Neuronal stem cell (in vitro differentiated cells): Measurements from ENCODE around the gene PTPRU.

Source experiments
- DNase-seq: peaks from one replicate; pipeline ENCODE4 v3.0.0-alpha.2; 2013; ENCODE audit warnings: low spot score
- H2AFZ ChIP-seq: one replicate; pipeline ENCODE4 v1.6.1; 2013; ENCODE audit warnings: mild to moderate bottlenecking, low read length, inconsistent platforms
- H2AK5ac ChIP-seq: 2 replicates; pipeline ENCODE4 v1.6.1; 2013; ENCODE audit warnings: low read depth, mild to moderate bottlenecking, inconsistent platforms, low read length, moderate library complexity, mixed read lengths
- H2BK120ac ChIP-seq: 2 replicates; pipeline ENCODE4 v1.6.1; 2013; ENCODE audit warnings: low read depth, mild to moderate bottlenecking, inconsistent platforms, low read length, moderate library complexity, mixed read lengths
- H2BK12ac ChIP-seq: one replicate; pipeline ENCODE4 v1.6.1; 2013; ENCODE audit warnings: low read length, inconsistent platforms
- H2BK15ac ChIP-seq: 2 replicates; pipeline ENCODE4 v1.6.1; 2013; ENCODE audit warnings: mild to moderate bottlenecking, low read length, inconsistent platforms, mixed read lengths
- H2BK5ac ChIP-seq: one replicate; pipeline ENCODE4 v1.6.1; 2013; ENCODE audit warnings: inconsistent platforms, mild to moderate bottlenecking, low read length, moderate library complexity
- H3K14ac ChIP-seq: one replicate; pipeline ENCODE4 v1.6.1; 2013; ENCODE audit warnings: low read length, inconsistent platforms
- H3K18ac ChIP-seq: 2 replicates; pipeline ENCODE4 v1.6.1; 2013; ENCODE audit warnings: low read length, inconsistent platforms
- H3K23ac ChIP-seq: 2 replicates; pipeline ENCODE4 v1.6.1; 2013; ENCODE audit warnings: low read depth, mild to moderate bottlenecking, mixed read lengths, low read length, inconsistent platforms; ENCODE audit not compliant: poor library complexity
- H3K27ac ChIP-seq: replicated peaks from 3 replicates; pipeline ENCODE4 v1.5.1; 2013; ENCODE audit warnings: low read length, inconsistent platforms
- H3K27me3 ChIP-seq, 3 experiments: 2 replicates each; pipeline ENCODE4 v1.6.1; 2013; ENCODE audit warnings: low read length in 3 of 3, mild to moderate bottlenecking in 2 of 3, inconsistent platforms in 1 of 3, low read depth in 1 of 3, mixed read lengths in 1 of 3, moderate library complexity in 1 of 3; ENCODE audit not compliant: control insufficient read depth in 3 of 3, insufficient read depth in 3 of 3
- H3K36me3 ChIP-seq, 2 donors: replicated peaks in 1 of 2; 2 replicates each; pipeline ENCODE4 v1.6.1; 2013; ENCODE audit warnings: low read length in 2 of 2; ENCODE audit not compliant: control insufficient read depth in 2 of 2, insufficient read depth in 2 of 2
- H3K4ac ChIP-seq: 2 replicates; pipeline ENCODE4 v1.6.1; 2013; ENCODE audit warnings: inconsistent platforms, mild to moderate bottlenecking, low read length, moderate library complexity
- H3K4me1 ChIP-seq, 2 donors: 1 replicate in 1 of 2; 2 replicates in 1 of 2; pipeline ENCODE4 v1.6.1; 2013; ENCODE audit warnings: low read length in 2 of 2, low read depth in 1 of 2; ENCODE audit not compliant: control insufficient read depth in 2 of 2, insufficient read depth in 1 of 2
- H3K4me2 ChIP-seq: one replicate; pipeline ENCODE4 v1.6.1; 2013; ENCODE audit warnings: mild to moderate bottlenecking, low read length, inconsistent platforms; ENCODE audit not compliant: insufficient read depth, poor library complexity, severe bottlenecking
- H3K4me3 ChIP-seq, 2 donors: 2 replicates each; pipeline ENCODE4 v1.5.1; 2013; ENCODE audit warnings: low read length in 2 of 2, mild to moderate bottlenecking in 2 of 2, inconsistent platforms in 1 of 2, moderate library complexity in 1 of 2
- H3K79me1 ChIP-seq: one replicate; pipeline ENCODE4 v1.6.1; 2013; ENCODE audit warnings: low read depth, mild to moderate bottlenecking, inconsistent platforms, low read length, moderate library complexity
- H3K9ac ChIP-seq: one replicate; pipeline ENCODE4 v1.6.1; 2013; ENCODE audit warnings: mild to moderate bottlenecking, low read depth, low read length, inconsistent platforms; ENCODE audit not compliant: poor library complexity
- H3K9me3 ChIP-seq, 2 donors: replicated peaks in 1 of 2; 2 replicates each; pipeline versions ENCODE3 to v1.6.1; 2013; ENCODE audit warnings: low read length in 2 of 2, mild to moderate bottlenecking in 2 of 2, inconsistent platforms in 1 of 2, low read depth in 1 of 2, mixed read lengths in 1 of 2, moderate library complexity in 1 of 2; ENCODE audit not compliant: control insufficient read depth in 2 of 2, insufficient read depth in 1 of 2
- H4K8ac ChIP-seq: one replicate; pipeline ENCODE4 v1.6.1; 2013; ENCODE audit warnings: low read depth, mild to moderate bottlenecking, inconsistent platforms, low read length, moderate library complexity
- H4K91ac ChIP-seq: one replicate; pipeline ENCODE4 v1.6.1; 2013; ENCODE audit warnings: low read length, low read depth, mild to moderate bottlenecking, inconsistent platforms; ENCODE audit not compliant: poor library complexity
- WGBS, 2 donors: extraction: QIAGEN DNeasy Blood & Tissue Kit; methylation state at CpG; one replicate each; pipeline ENCODE4 v1.1.7; 2013; ENCODE audit warnings: missing lambda C conversion rate in 2 of 2, mixed read lengths in 1 of 2; ENCODE audit not compliant: insufficient read length in 2 of 2, insufficient replicate concordance in 1 of 2; ENCODE audit errors: extremely low coverage in 2 of 2; 5-methylcytosine and 5-hydroxymethylcytosine counted together

PTPRU gene

DNA sequence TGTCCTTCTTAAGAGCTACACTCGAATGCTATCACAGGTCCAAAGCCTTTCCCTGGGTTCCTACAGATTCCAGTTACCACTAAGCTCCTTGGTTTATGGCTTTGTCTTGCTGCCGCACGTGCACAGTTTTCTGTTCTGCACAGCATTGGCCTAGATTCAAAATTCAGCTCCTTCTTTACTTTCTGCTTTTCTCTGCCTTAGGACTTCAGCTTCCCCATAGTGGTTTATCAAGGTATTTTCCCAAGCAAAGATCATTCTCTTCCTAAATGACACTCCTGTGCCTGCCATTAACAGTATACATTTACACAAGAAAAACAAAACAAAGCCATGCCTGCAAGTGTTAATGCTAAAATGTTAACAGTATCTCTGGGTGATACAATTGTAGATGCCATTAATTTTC, 41.8 kb downstream of the PTPRU start:
- Histone ChIP-seq H3K9me3 (peaks cover 0 to 3% of the 10 kb centered on the region in 2 donors), H2AK5ac (no peak overlapping the region), H3K36me3 (peaks cover 0 to 5% of the 10 kb centered on the region in 2 donors), H2AFZ (no peak overlapping the region), H2BK15ac (no peak overlapping the region), H3K27ac (no peak overlapping the region), H3K4me2 (no peak overlapping the region), H4K91ac (no peak overlapping the region), H2BK120ac (no peak overlapping the region), H3K23ac (no peak overlapping the region), H3K18ac (no peak overlapping the region), H3K27me3 (no peaks in the 10 kb centered on the region), H3K79me1 (no peaks in the 10 kb centered on the region), H2BK12ac (no peak overlapping the region), H2BK5ac (no peak overlapping the region), H3K4me1 (peaks cover 0 to 14% of the 10 kb centered on the region in 2 donors), H3K4me3 (no peak overlapping the region), H4K8ac (no peak overlapping the region), H3K14ac (no peak overlapping the region), H3K4ac (no peak overlapping the region), H3K9ac (no peak overlapping the region)
- no CpG with 5 or more reads among the region's 3 CpGs for WGBS, 2 donors
- no peak for DNase-seq

DNA sequence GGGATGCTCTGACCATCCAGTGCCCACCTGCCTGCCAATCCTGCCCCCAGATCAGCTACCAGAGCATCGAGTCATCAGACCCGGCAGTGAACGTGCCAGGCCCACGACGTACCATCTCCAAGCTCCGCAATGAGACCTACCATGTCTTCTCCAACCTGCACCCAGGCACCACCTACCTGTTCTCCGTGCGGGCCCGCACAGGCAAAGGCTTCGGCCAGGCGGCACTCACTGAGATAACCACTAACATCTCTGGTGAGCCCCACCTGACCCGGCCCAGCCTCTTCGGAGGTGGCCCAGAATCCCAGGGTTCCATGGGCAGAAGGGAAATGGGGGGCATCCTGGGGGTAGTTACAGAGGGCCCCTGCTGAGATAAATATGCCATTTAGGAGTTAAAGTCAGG, 43.1 kb downstream of the PTPRU start:
- Histone ChIP-seq H4K91ac (peak overlapping the region; percentile 41), H3K9ac (no peak overlapping the region), H3K14ac (peak overlapping the region; percentile 50)

DNA sequence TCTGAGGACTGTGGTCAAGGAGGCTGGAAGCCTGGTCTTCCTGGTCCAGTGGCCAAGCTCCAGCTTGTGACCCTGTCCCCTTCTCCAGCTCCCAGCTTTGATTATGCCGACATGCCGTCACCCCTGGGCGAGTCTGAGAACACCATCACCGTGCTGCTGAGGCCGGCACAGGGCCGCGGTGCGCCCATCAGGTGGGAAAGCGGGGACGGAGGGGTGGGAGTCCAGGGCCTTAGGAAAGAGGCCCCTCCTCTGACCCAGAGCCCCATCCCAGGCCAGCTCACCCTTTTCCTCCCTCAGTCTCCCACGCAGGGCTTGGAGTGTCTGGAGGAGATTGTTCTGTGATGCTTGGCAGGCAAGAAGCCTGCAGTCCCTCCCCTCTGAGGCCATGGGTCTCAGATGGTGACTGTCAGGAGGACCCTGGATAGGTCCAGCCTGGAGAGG, 43.6 kb downstream of the PTPRU start:
- no CpG with 5 or more reads among the region's 11 CpGs for WGBS, 2 donors
- Histone ChIP-seq H3K18ac (peak overlapping the region; percentile 16), H2AFZ (no peak overlapping the region)

More for the DNA sequence above, 43.1 kb downstream of the PTPRU start:
- no peaks in the 10 kb centered on the region for H3K79me1 ChIP-seq
- H3K27ac ChIP-seq = no peak overlapping the region
- no peak overlapping the region for H3K4ac ChIP-seq
- H2BK15ac ChIP-seq = no peak overlapping the region
- no peak overlapping the region for H2BK12ac ChIP-seq
- H3K4me3 ChIP-seq = no peak overlapping the region
- peak overlapping the region; percentile 76 for H4K8ac ChIP-seq
- peak overlapping the region; percentile 43 for H2AK5ac ChIP-seq
- peak overlapping the region; percentile 76 for H3K23ac ChIP-seq
- H3K18ac ChIP-seq = no peak overlapping the region
- peak overlapping the region; percentile 72 for H2BK5ac ChIP-seq
- no peak overlapping the region for H2AFZ ChIP-seq
- H3K4me2 ChIP-seq = no peak overlapping the region
- H3K4me1 ChIP-seq = peaks cover 0 to 23% of the 10 kb centered on the region in 2 donors
- H3K9me3 ChIP-seq = peaks cover 0 to 3% of the 10 kb centered on the region in 2 donors
- peaks cover 0 to 5% of the 10 kb centered on the region in 2 donors for H3K36me3 ChIP-seq
- DNase-seq = no peak
- H2BK120ac ChIP-seq = no peak overlapping the region
- no CpG with 5 or more reads among the region's 13 CpGs for WGBS, 2 donors
- no peaks in the 10 kb centered on the region for H3K27me3 ChIP-seq

DNA sequence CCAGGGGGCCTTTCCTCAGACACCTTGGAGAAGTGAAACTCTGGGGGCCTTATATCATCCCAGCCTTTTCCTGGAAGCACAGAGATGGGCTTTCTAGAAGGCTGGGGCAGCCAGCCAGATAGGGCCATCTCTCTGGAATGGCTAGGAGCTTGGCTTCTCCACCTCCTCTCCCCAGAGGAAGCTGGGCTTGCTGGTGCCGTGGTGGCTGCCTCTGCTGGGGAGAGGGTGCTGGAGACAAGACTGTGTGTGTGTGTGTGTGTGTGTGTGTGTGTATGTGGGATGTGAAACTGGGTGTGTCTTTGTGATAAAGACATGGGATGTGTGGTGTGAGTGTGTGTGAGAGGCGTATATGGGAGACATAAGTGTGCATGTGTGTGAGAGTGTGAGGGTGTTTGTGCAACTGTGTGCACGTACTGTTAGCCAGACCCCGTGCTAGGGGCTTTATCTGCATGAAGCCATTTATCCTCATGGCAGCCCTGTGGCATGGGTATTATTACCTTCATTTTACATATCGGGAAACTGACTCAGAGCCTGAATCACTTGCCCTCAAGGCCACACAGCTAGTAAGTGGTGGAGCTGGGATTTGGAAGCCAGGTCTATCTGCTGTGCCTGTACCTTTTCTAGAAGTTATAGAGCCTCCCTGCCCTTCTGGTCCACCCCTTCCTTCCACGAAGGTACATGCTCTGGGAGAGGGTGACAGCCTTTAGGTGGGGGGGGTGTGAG, 44.2 kb downstream of the PTPRU start:
- Histone ChIP-seq H4K91ac (no peak overlapping the region), H3K36me3 (peaks cover 0 to 1% of the 10 kb centered on the region in 2 donors), H3K4me2 (no peak overlapping the region), H3K79me1 (no peaks in the 10 kb centered on the region), H2BK12ac (no peak overlapping the region), H3K9ac (no peak overlapping the region), H3K14ac (no peak overlapping the region), H3K27me3 (no peaks in the 10 kb centered on the region), H3K18ac (peak overlapping the region; percentile 41), H3K4me1 (peaks cover 0 to 24% of the 10 kb centered on the region in 2 donors), H3K4ac (no peak overlapping the region), H4K8ac (no peak overlapping the region), H3K9me3 (no peaks in the 10 kb centered on the region), H2BK120ac (peak overlapping the region; percentile 35), H2AFZ (no peak overlapping the region), H2BK5ac (peak overlapping the region; percentile 7), H2AK5ac (peak overlapping the region; percentile 3), H3K4me3 (no peak overlapping the region), H2BK15ac (peak overlapping the region; percentile 21), H3K27ac (no peak overlapping the region), H3K23ac (peak overlapping the region; percentile 68)
- 100% methylated on average over 1 of the region's 6 CpGs for WGBS, 2 donors
- DNase-seq = no peak

More for the DNA sequence above, 43.6 kb downstream of the PTPRU start:
- Histone ChIP-seq H3K27ac (no peak overlapping the region), H4K8ac (no peak overlapping the region), H3K27me3 (no peaks in the 10 kb centered on the region), H2AK5ac (peak overlapping the region; percentile 43), H3K23ac (no peak overlapping the region), H3K9ac (no peak overlapping the region), H4K91ac (no peak overlapping the region), H3K4me2 (no peak overlapping the region), H3K36me3 (peaks cover 0 to 5% of the 10 kb centered on the region in 2 donors), H2BK120ac (peak overlapping the region; percentile 48), H2BK12ac (peak overlapping the region; percentile 64), H2BK5ac (peak overlapping the region; percentile 72), H2BK15ac (no peak overlapping the region), H3K9me3 (peaks cover 0 to 3% of the 10 kb centered on the region in 2 donors), H3K4me3 (no peak overlapping the region), H3K14ac (no peak overlapping the region), H3K4me1 (peaks cover 0 to 24% of the 10 kb centered on the region in 2 donors), H3K4ac (peak overlapping the region; percentile 47), H3K79me1 (no peaks in the 10 kb centered on the region)
- no peak for DNase-seq
